Transverse colon (tissue), 4 donors: ENCODE data around the gene WAS. TPM values are rescaled to one million over a fixed set of nuclear protein-coding genes. Genes with fewer than 3 reads are reported as not detected.
A peak's percentile ranks its signal among the peaks of the same experiment; 100 is the strongest.
"Not testable (repeated sequence)": the region's sequence is repeated elsewhere in the genome, so short reads cannot be mapped to it uniquely, and the experiment has no call there.

Experiments
- DNase-seq: peaks from one replicate; pipeline ENCODE4 v3.0.0-alpha.2; 2019
- H3K27ac ChIP-seq, 4 donors: fragments of 200-600 bp; sonication (generic); 2 replicates each; pipeline ENCODE4 v1.5.1; 2016 to 2018; ENCODE audit warnings: inconsistent platforms in 4 of 4
- H3K27me3 ChIP-seq: fragments of 200-600 bp; sonication (generic); 2 replicates; pipeline ENCODE4 v1.5.1; 2017; ENCODE audit warnings: inconsistent platforms
- H3K36me3 ChIP-seq, 4 donors: fragments of 200-600 bp; sonication (generic); 2 replicates each; pipeline ENCODE4 v1.5.1; 2017 to 2019; ENCODE audit warnings: inconsistent platforms in 4 of 4
- H3K4me1 ChIP-seq, 4 donors: fragments of 200-600 bp; sonication (generic); 2 replicates each; pipeline ENCODE4 v1.5.1; 2017 to 2020; ENCODE audit warnings: inconsistent platforms in 4 of 4
- H3K4me3 ChIP-seq, 4 donors: fragments of 200-600 bp; sonication (generic); 1 replicate in 1 of 4; 2 replicates in 3 of 4; pipeline versions ENCODE4 v1.5.1 to v1.6.1; 2017 to 2019; ENCODE audit warnings: inconsistent platforms in 4 of 4
- H3K9me3 ChIP-seq, 2 donors: fragments of 200-600 bp; sonication (generic); 2 replicates each; pipeline ENCODE4 v1.5.1; 2017 to 2019; ENCODE audit warnings: inconsistent platforms in 2 of 2
- CTCF ChIP-seq, 5 experiments: fragments of 200-600 bp in 3 of 5; fragments of 450-650 bp in 2 of 5; sonication (generic) in 3 of 5; IDR thresholded peaks; 1 replicate in 2 of 5; 2 replicates in 3 of 5; pipeline ENCODE4 v1.5.1; 2016 to 2017; ENCODE audit warnings: antibody characterized with exemption in 5 of 5, inconsistent platforms in 3 of 5, mild to moderate bottlenecking in 2 of 5, moderate library complexity in 1 of 5
- EP300 ChIP-seq: sonication (generic); formaldehyde crosslinking; IDR thresholded peaks from one replicate; pipeline ENCODE4 v1.6.1; 2017; ENCODE audit warnings: antibody characterized with exemption, low read depth
- POLR2A ChIP-seq: fragments of 450-650 bp; IDR thresholded peaks from one replicate; pipeline ENCODE4 v1.6.1; 2016; ENCODE audit warnings: antibody characterized with exemption, mild to moderate bottlenecking, moderate library complexity
- POLR2AphosphoS5 ChIP-seq, 3 donors: sonication (generic); formaldehyde crosslinking; IDR thresholded peaks; one replicate each; pipeline ENCODE4 v1.6.1; 2016; ENCODE audit warnings: antibody characterized with exemption in 3 of 3
- WGBS, 2 donors: methylation state at CpG; one replicate each; pipeline ENCODE4 v1.1.5; 2018; ENCODE audit warnings: low coverage in 1 of 2; 5-methylcytosine and 5-hydroxymethylcytosine counted together
- in situ Hi-C, 4 donors: fragments of 200-750 bp; cut with MboI; loops; one replicate each; pipeline versions ENCODE4 v1.15.0 to v1.15.1; 2017; ENCODE audit warnings: low sequenced_read_pairs in 3 of 4, low pct_ligation_motif_present in 1 of 4, low pct_unique_long_range_greater_than_20kb in 1 of 4
- intact Hi-C: fragments of 100-400 bp; cut with DNase I; formaldehyde crosslinking; loops from one replicate; pipeline ENCODE4 v1.15.1; 2023; ENCODE audit warnings: low total_unique reads
- total RNA-seq, 4 donors: library from RNA; depleted of rRNA; stranded (reverse); fragments of >200 nt; gene quantifications; one replicate each; pipeline ENCODE4 v1.1.0, GENCODE V29; 2016

Gene WAS
- total RNA-seq, 4 donors from 2014 or later, result 3.2 to 13.1 (median 6.3) TPM

- DNase-seq, result peak; percentile 91
- H3K9me3 ChIP-seq, result no peaks in the 10 kb centered on the region
- H3K36me3 ChIP-seq, result no peaks in the 10 kb centered on the region
- 46% methylated on average over 33 of the region's 67 CpGs; no CpG with 5 or more reads in 1 of the 2 donors for WGBS, 2 donors
- in situ Hi-C loops, result no loop called here
- peak overlapping the region; percentile 63 to 92 (median 79) for H3K4me3 ChIP-seq
- TF ChIP-seq POLR2A, result peak; percentile 89
- peak; percentile 81 to 90 (median 89) for TF ChIP-seq POLR2AphosphoS5 (IDR thresholded peaks at IDR 0.05)
- no peak for TF ChIP-seq EP300
- intact Hi-C loops, result no loop called here
- H3K27ac ChIP-seq, result peak overlapping the region; percentile 88 to 96 (median 92)
- H3K4me1 ChIP-seq, result peaks cover 0 to 13% (median 1%) of the 10 kb centered on the region in 4 donors
- no peaks in the 10 kb centered on the region for H3K27me3 ChIP-seq
Observed at GRCh38 chrX:48676106-48676892, 7.3 kb upstream of the WAS start.

- DNase-seq, result peak; percentile 27
- H3K9me3 ChIP-seq, result no peaks in the 10 kb centered on the region
- intact Hi-C loops (no loop called here), in situ Hi-C loops (no loop called here)
- no peaks in the 10 kb centered on the region for H3K27me3 ChIP-seq
- peaks cover 0 to 13% (median 1%) of the 10 kb centered on the region in 4 donors for H3K4me1 ChIP-seq
- no peaks in the 10 kb centered on the region for H3K36me3 ChIP-seq
- peak overlapping the region; percentile 88 to 96 (median 92) for H3K27ac ChIP-seq
- 53% methylated on average over 9 of the region's 9 CpGs; no CpG with 5 or more reads in 1 of the 2 donors for WGBS, 2 donors
- peak overlapping the region; percentile 63 to 92 (median 79) for H3K4me3 ChIP-seq
- TF ChIP-seq POLR2A (no peak), EP300 (no peak), POLR2AphosphoS5 (IDR thresholded peaks at IDR 0.05) (no peak), CTCF (IDR thresholded peaks at IDR 0.05) (no peak)
Observed at GRCh38 chrX:48676893-48677270, 6.7 kb upstream of the WAS start.

- no peak for DNase-seq
- intact Hi-C loops, result no loop called here
- WGBS, 2 donors, result 72% methylated on average over 10 of the region's 10 CpGs; no CpG with 5 or more reads in 1 of the 2 donors
- peaks cover 0 to 13% (median 1%) of the 10 kb centered on the region in 4 donors for H3K4me1 ChIP-seq
- H3K27me3 ChIP-seq, result no peaks in the 10 kb centered on the region
- no peaks in the 10 kb centered on the region for H3K36me3 ChIP-seq
- peak overlapping the region in 2 of 4 donors; percentile 92 to 96 for H3K27ac ChIP-seq
- TF ChIP-seq EP300 (no peak), POLR2A (no peak), POLR2AphosphoS5 (IDR thresholded peaks at IDR 0.05) (no peak)
- peak overlapping the region in 1 of 4 donors; percentile 83 for H3K4me3 ChIP-seq
- in situ Hi-C loops, result no loop called here
- H3K9me3 ChIP-seq, result no peaks in the 10 kb centered on the region
Observed at GRCh38 chrX:48677516-48677915, 6.1 kb upstream of the WAS start.

- H3K27ac ChIP-seq, DNase-seq, H3K4me3 ChIP-seq, H3K4me1 ChIP-seq, intact Hi-C loops, in situ Hi-C loops, H3K36me3 ChIP-seq, H3K27me3 ChIP-seq, H3K9me3 ChIP-seq: not testable (repeated sequence)
- 18% methylated on average over 2 of the region's 2 CpGs; no CpG with 5 or more reads in 1 of the 2 donors for WGBS, 2 donors
Observed at GRCh38 chrX:48680467-48680866, 3.1 kb upstream of the WAS start.

GRCh38 chrX:48680925-48681324 lies 2.7 kb upstream of the WAS start:
- intact Hi-C loops, in situ Hi-C loops, H3K9me3 ChIP-seq, H3K27me3 ChIP-seq, DNase-seq, H3K27ac ChIP-seq, H3K4me1 ChIP-seq, H3K36me3 ChIP-seq, H3K4me3 ChIP-seq: not testable (repeated sequence)
- 76% methylated on average over 6 of the region's 6 CpGs; no CpG with 5 or more reads in 1 of the 2 donors for WGBS, 2 donors

- Histone ChIP-seq H3K4me3 (no peak overlapping the region), H3K36me3 (no peaks in the 10 kb centered on the region), H3K27me3 (no peaks in the 10 kb centered on the region), H3K27ac (no peak overlapping the region), H3K9me3 (no peaks in the 10 kb centered on the region), H3K4me1 (peaks cover 0 to 5% (median 1%) of the 10 kb centered on the region in 4 donors)
- 74% methylated on average over 9 of the region's 10 CpGs; no CpG with 5 or more reads in 1 of the 2 donors for WGBS, 2 donors
- intact Hi-C loops (no loop called here), in situ Hi-C loops (no loop called here)
- TF ChIP-seq EP300, result no peak
- TF ChIP-seq POLR2A, result no peak
- no peak for TF ChIP-seq POLR2AphosphoS5 (IDR thresholded peaks at IDR 0.05)
- TF ChIP-seq CTCF (IDR thresholded peaks at IDR 0.05), result no peak
- no peak for DNase-seq
Observed at GRCh38 chrX:48681539-48682183, 1.9 kb upstream of the WAS start.

GRCh38 chrX:48682795-48683194 lies 804 bp upstream of the WAS start:
- in situ Hi-C loops, H3K9me3 ChIP-seq, H3K4me3 ChIP-seq, H3K36me3 ChIP-seq, H3K27me3 ChIP-seq, H3K4me1 ChIP-seq, intact Hi-C loops, DNase-seq: not testable (repeated sequence)
- 84% methylated on average over 12 of the region's 12 CpGs; no CpG with 5 or more reads in 1 of the 2 donors for WGBS, 2 donors
- H3K27ac ChIP-seq, result peak overlapping the region in 3 of 4 donors; percentile 37 to 71 (median 64)
